Endothelial cell of umbilical vein (primary cell): ENCODE measurements around the gene MOB4. TPM values are rescaled to one million over a fixed set of nuclear protein-coding genes. Genes with fewer than 3 reads are reported as not detected.

ENCODE experiments used
- BruUV-seq: library from RNA; stranded (reverse); fragments of 400-500 nt; replicated peaks from 2 replicates; lab custom pipeline; 2021; lab: Mats Ljungman, UMichigan
- CTCF ChIA-PET: fragments of 300-600, 350-600 bp; sonication (Branson Sonifier 250); formaldehyde crosslinking; loops from one replicate; lab custom pipeline; 2021; ENCODE audit warnings: antibody characterized with exemption, inconsistent platforms; lab: Charles Lee
- POLR2A ChIA-PET: fragments of 300-600, 350-600 bp; sonication (Branson Sonifier 250); formaldehyde crosslinking; loops from one replicate; lab custom pipeline; 2021; ENCODE audit warnings: antibody characterized with exemption, inconsistent platforms; lab: Charles Lee
- DNase-seq: peaks from one replicate; pipeline ENCODE4 v3.0.0-alpha.2; 2011; ENCODE audit warnings: low read depth, low spot score
- FAIRE-seq: peaks from 2 replicates; lab custom pipeline; 2011; peaks lifted over from hg19 to GRCh38; lab: Jason Lieb, UNC
- H2AFZ ChIP-seq: 2 replicates; pipeline ENCODE4 v1.6.0; 2012; ENCODE audit warnings: low read depth, low read length, control low read depth, inconsistent platforms
- H3K27ac ChIP-seq: 2 replicates; pipeline ENCODE4 v1.5.1; 2011; ENCODE audit warnings: low read depth, mild to moderate bottlenecking, control low read depth, low read length, moderate library complexity; ENCODE audit not compliant: insufficient read depth
- H3K27me3 ChIP-seq, 2 experiments: 2 replicates each; pipeline versions ENCODE4 v1.6.0 to v1.6.1; 2011; ENCODE audit warnings: low read length in 2 of 2, mixed read lengths in 1 of 2; ENCODE audit not compliant: control insufficient read depth in 2 of 2, insufficient read depth in 2 of 2
- H3K36me3 ChIP-seq, 2 experiments: 2 replicates in 1 of 2; 3 replicates in 1 of 2; pipeline ENCODE4 v1.5.1; 2011; ENCODE audit warnings: low read length in 2 of 2, mild to moderate bottlenecking in 1 of 2, moderate library complexity in 1 of 2; ENCODE audit not compliant: control insufficient read depth in 2 of 2, insufficient read depth in 2 of 2; ENCODE audit errors: extremely low read depth in 1 of 2
- H3K4me1 ChIP-seq: 3 replicates; pipeline ENCODE4 v1.5.1; 2011; ENCODE audit warnings: mild to moderate bottlenecking, low read length; ENCODE audit not compliant: control insufficient read depth, insufficient read depth; ENCODE audit errors: extremely low read depth
- H3K4me2 ChIP-seq: 2 replicates; pipeline ENCODE4 v1.6.1; 2011; ENCODE audit warnings: low read length, control low read depth, mixed read lengths; ENCODE audit not compliant: insufficient read depth
- H3K4me3 ChIP-seq, 3 experiments: fragments of 200-600 bp in 1 of 3; sonication (generic), shearing (Covaris generic) in 1 of 3; replicated peaks in 1 of 3; 2 replicates each; pipeline ENCODE4 v1.5.1; 2011 to 2016; ENCODE audit warnings: control low read depth in 3 of 3, low read length in 3 of 3, mild to moderate bottlenecking in 2 of 3, inconsistent platforms in 1 of 3, low read depth in 1 of 3, moderate library complexity in 1 of 3; ENCODE audit not compliant: insufficient read depth in 1 of 3
- H3K79me2 ChIP-seq: 2 replicates; pipeline ENCODE4 v1.6.0; 2012; ENCODE audit warnings: low read length, inconsistent platforms; ENCODE audit not compliant: control insufficient read depth, insufficient read depth
- H3K9ac ChIP-seq: replicated peaks from 2 replicates; pipeline ENCODE3; 2011; ENCODE audit warnings: low read length, control low read depth; ENCODE audit not compliant: insufficient read depth; ENCODE audit errors: extremely low read depth
- H3K9me1 ChIP-seq: replicated peaks from 3 replicates; pipeline ENCODE4 v1.6.0; 2011; ENCODE audit warnings: mild to moderate bottlenecking, low read length; ENCODE audit not compliant: control insufficient read depth, insufficient read depth; ENCODE audit errors: extremely low read depth
- H3K9me3 ChIP-seq: replicated peaks from 2 replicates; pipeline ENCODE4 v1.5.1; 2012; ENCODE audit warnings: low read length, inconsistent platforms; ENCODE audit not compliant: control insufficient read depth, insufficient read depth
- H4K20me1 ChIP-seq: replicated peaks from 2 replicates; pipeline ENCODE3; 2011; ENCODE audit warnings: mild to moderate bottlenecking, low read length; ENCODE audit not compliant: control insufficient read depth, insufficient read depth; ENCODE audit errors: extremely low read depth
- EZH2 ChIP-seq: IDR thresholded peaks from 2 replicates; pipeline ENCODE4 v1.6.1; 2012; ENCODE audit warnings: borderline replicate concordance, low read depth, mild to moderate bottlenecking, moderate library complexity, low read length, inconsistent platforms; ENCODE audit not compliant: severe bottlenecking
- FOS ChIP-seq: IDR thresholded peaks from 2 replicates; pipeline ENCODE4 v1.6.1; 2011; ENCODE audit warnings: mild to moderate bottlenecking, low read length, moderate library complexity, borderline replicate concordance; ENCODE audit not compliant: insufficient read depth
- GATA2 ChIP-seq: IDR thresholded peaks from 2 replicates; pipeline ENCODE4 v1.7.0; 2011; ENCODE audit warnings: low read depth, mild to moderate bottlenecking, moderate library complexity, mixed read lengths, low read length; ENCODE audit not compliant: insufficient read length, insufficient read depth
- POLR2AphosphoS5 ChIP-seq: IDR thresholded peaks from 2 replicates; pipeline ENCODE4 v1.6.1; 2012; ENCODE audit warnings: low read depth, mild to moderate bottlenecking, control low read depth, low read length, moderate library complexity; ENCODE audit not compliant: insufficient read depth
- dilution Hi-C: fragments of 300-500 bp; cut with MboI; formaldehyde crosslinking; loops from one replicate; pipeline ENCODE4 v1.15.0; 2019; ENCODE audit warnings: low sequenced_read_pairs; ENCODE audit not compliant: extremely low pct_ligation_motif_present
- intact Hi-C: fragments of 100-400 bp; cut with micrococcal nuclease; formaldehyde crosslinking; loops from one replicate; pipeline ENCODE4 v1.10.0; 2022
- polyA plus RNA-seq, 4 experiments: library from polyadenylated mRNA; depleted of rRNA in 3 of 4; stranded (reverse) in 3 of 4; unstranded in 1 of 4; fragments of >200 nt; gene quantifications; 2 replicates each; pipeline versions ENCODE4 v1.2.1 to v1.2.3, GENCODE V29; 2011 to 2012; ENCODE audit warnings: missing spikeins in 1 of 4
- total RNA-seq: library from RNA; stranded (reverse); gene quantifications from 2 replicates; pipeline ENCODE4 v1.2.3, GENCODE V29; 2021
- TF ChIP-seq, protein P1 (sequence below): IDR thresholded peaks from 2 replicates; pipeline ENCODE4 v1.6.1; 2011; ENCODE audit not compliant: insufficient read depth, insufficient read length
- TF ChIP-seq, protein P2 (sequence below), 2 donors: IDR thresholded peaks; 1 replicate in 1 of 2; 2 replicates in 1 of 2; pipeline ENCODE4 v1.5.1; 2011; ENCODE audit warnings: low read length in 2 of 2, mild to moderate bottlenecking in 2 of 2, moderate library complexity in 2 of 2, control low read depth in 1 of 2, inconsistent platforms in 1 of 2, low read depth in 1 of 2; ENCODE audit not compliant: insufficient read depth in 1 of 2; ENCODE audit errors: extremely low read depth in 1 of 2

MOB4 gene
- total and polyA plus RNA-seq, 2 donors (not counting 3 experiments of a cell fraction or from before 2014, with no cell fraction given) = 23.9 to 27.9 TPM

DNA sequence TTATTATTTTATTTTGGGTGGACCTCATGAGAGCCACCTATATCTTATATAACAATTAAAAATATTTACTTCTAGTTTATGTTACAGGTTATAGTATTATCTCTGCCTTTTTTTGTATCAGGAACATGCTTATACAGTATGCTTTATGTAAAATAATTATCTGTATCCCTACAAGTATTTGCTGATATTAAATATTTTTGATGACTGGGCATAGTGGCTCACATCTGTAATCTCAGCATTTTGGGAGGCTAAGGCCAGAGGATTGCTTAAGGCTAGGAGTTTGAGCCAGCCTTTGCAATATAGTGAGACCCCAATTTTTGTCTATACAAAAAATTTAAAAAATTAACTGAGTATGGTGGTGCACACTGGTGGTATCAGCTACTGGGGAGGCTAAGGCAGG, 39.6 kb downstream of the MOB4 start:
- DNase-seq = no peak
- BruUV-seq = no TSS peak
- H3K79me2 ChIP-seq = no peaks in the 10 kb centered on the region
- peaks cover 0 to 5% of the 10 kb centered on the region in 2 experiments for H3K36me3 ChIP-seq
- TF ChIP-seq POLR2AphosphoS5 = no peak
- TF ChIP-seq EZH2 = no peak
- no peak for TF ChIP-seq FOS
- no peak for TF ChIP-seq GATA2
- TF ChIP-seq, protein P1, sequence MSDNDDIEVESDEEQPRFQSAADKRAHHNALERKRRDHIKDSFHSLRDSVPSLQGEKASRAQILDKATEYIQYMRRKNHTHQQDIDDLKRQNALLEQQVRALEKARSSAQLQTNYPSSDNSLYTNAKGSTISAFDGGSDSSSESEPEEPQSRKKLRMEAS = no peak
- TF ChIP-seq, protein P2, sequence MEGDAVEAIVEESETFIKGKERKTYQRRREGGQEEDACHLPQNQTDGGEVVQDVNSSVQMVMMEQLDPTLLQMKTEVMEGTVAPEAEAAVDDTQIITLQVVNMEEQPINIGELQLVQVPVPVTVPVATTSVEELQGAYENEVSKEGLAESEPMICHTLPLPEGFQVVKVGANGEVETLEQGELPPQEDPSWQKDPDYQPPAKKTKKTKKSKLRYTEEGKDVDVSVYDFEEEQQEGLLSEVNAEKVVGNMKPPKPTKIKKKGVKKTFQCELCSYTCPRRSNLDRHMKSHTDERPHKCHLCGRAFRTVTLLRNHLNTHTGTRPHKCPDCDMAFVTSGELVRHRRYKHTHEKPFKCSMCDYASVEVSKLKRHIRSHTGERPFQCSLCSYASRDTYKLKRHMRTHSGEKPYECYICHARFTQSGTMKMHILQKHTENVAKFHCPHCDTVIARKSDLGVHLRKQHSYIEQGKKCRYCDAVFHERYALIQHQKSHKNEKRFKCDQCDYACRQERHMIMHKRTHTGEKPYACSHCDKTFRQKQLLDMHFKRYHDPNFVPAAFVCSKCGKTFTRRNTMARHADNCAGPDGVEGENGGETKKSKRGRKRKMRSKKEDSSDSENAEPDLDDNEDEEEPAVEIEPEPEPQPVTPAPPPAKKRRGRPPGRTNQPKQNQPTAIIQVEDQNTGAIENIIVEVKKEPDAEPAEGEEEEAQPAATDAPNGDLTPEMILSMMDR (IDR thresholded peaks at IDR 0.05; ENCODE audit: extremely low read depth in 1 of 2, insufficient read depth in 1 of 2, low read depth in 1 of 2, low read length in 2 of 2) = no peak
- POLR2A ChIA-PET = interaction anchor here (0.9 kb wide), 1 partner anchor 56 kb away, joined by 3 read pairs; the partner anchor contains the start of gene HSPD1
- H4K20me1 ChIP-seq = no peaks in the 10 kb centered on the region
- H3K27ac ChIP-seq = no peak overlapping the region
- no peak overlapping the region for H3K4me3 ChIP-seq
- dilution Hi-C loops = no loop called here
- no peaks in the 10 kb centered on the region for H3K27me3 ChIP-seq
- no peak overlapping the region for H3K4me2 ChIP-seq
- FAIRE-seq = no peak
- no peak overlapping the region for H2AFZ ChIP-seq
- peaks cover 16% of the 10 kb centered on the region for H3K4me1 ChIP-seq
- no peaks in the 10 kb centered on the region for H3K9me3 ChIP-seq
- intact Hi-C loops = loop anchor here (5.0 kb wide), 2 partner anchors 53 to 122 kb away; partner anchors contain the start of genes HSPE1 and RFTN2
- no peaks in the 10 kb centered on the region for H3K9me1 ChIP-seq
- CTCF ChIA-PET = no interaction called here
- no peak overlapping the region for H3K9ac ChIP-seq
